Hepatocyte (in vitro differentiated cells): Measurements from ENCODE around the gene SPEG.

ENCODE experiments used
- CTCF ChIP-seq: fragments of 200-600 bp; sonication (generic); IDR thresholded peaks from 2 replicates; pipeline ENCODE4 v1.5.1; 2016; ENCODE audit warnings: antibody characterized with exemption, mild to moderate bottlenecking; ENCODE audit not compliant: poor library complexity
- EZH2 ChIP-seq: fragments of 200-600 bp; sonication (generic); IDR thresholded peaks from 2 replicates; pipeline ENCODE4 v1.6.1; 2016; ENCODE audit warnings: antibody characterized with exemption, mild to moderate bottlenecking, borderline replicate concordance
- EZH2phosphoT487 ChIP-seq: fragments of 200-600 bp; sonication (generic); IDR thresholded peaks from one replicate; pipeline ENCODE4 v1.6.1; 2018; ENCODE audit warnings: antibody characterized with exemption, mild to moderate bottlenecking, low read depth, moderate library complexity; ENCODE audit not compliant: unreplicated experiment, severe bottlenecking

GRCh38 chr2:219511547-219512325, 77.1 kb downstream of the SPEG start:
- TF ChIP-seq CTCF (no peak), EZH2 (no peak), EZH2phosphoT487 (no peak)
